WTC11 (cell line): Measurements from ENCODE around the gene TRIM7. TPM values are rescaled to one million over a fixed set of nuclear protein-coding genes. Genes with fewer than 3 reads are reported as not detected.

ENCODE experiments used
- ATAC-seq: fragments of 200-7000 bp; cut with Tn5 transposase; 2 replicates; pipeline ENCODE4 v1.10.0; 2021; ENCODE audit warnings: mild to moderate bottlenecking, moderate library complexity
- CTCF ChIA-PET: fragments of 300-600 bp; sonication (Branson Sonifier 250); formaldehyde crosslinking; loops from one replicate; lab custom pipeline; 2021; ENCODE audit warnings: antibody characterized with exemption; lab: Charles Lee
- POLR2A ChIA-PET: fragments of 350-600 bp; sonication (Branson Sonifier 250); formaldehyde crosslinking; loops from one replicate; lab custom pipeline; 2021; ENCODE audit warnings: antibody characterized with exemption; lab: Charles Lee
- DNase-seq: peaks from one replicate; pipeline ENCODE4 v3.0.0; 2021; ENCODE audit warnings: low spot score
- H3K27ac Mint-ChIP-seq: 2 replicates; pipeline ENCODE4 v1.8.0; 2021; ENCODE audit warnings: mixed read lengths
- H3K27me3 Mint-ChIP-seq: 2 replicates; pipeline ENCODE4 v1.8.0; 2021; ENCODE audit warnings: low read depth, mild to moderate bottlenecking, moderate library complexity, mixed read lengths
- H3K36me3 Mint-ChIP-seq: 2 replicates; pipeline ENCODE4 v1.8.0; 2021; ENCODE audit warnings: mixed read lengths
- H3K4me1 Mint-ChIP-seq: 2 replicates; pipeline ENCODE4 v1.8.0; 2022; ENCODE audit warnings: mixed read lengths
- H3K4me3 Mint-ChIP-seq: 2 replicates; pipeline ENCODE4 v1.8.0; 2021; ENCODE audit warnings: mild to moderate bottlenecking, moderate library complexity, mixed read lengths
- H3K9me3 Mint-ChIP-seq: 2 replicates; pipeline ENCODE4 v1.8.0; 2021; ENCODE audit warnings: mixed read lengths
- ATF3 ChIP-seq: sonication (generic); formaldehyde crosslinking; conservative IDR thresholded peaks from 2 replicates; pipeline ENCODE4 v1.8.1; 2022; ENCODE audit warnings: mild to moderate bottlenecking, missing genetic modification reagents
- CREB1 ChIP-seq: sonication (generic); formaldehyde crosslinking; IDR thresholded peaks from 2 replicates; pipeline ENCODE4 v1.8.0; 2023; ENCODE audit warnings: mild to moderate bottlenecking, missing genetic modification reagents
- CREM ChIP-seq: sonication (generic); formaldehyde crosslinking; IDR thresholded peaks from 2 replicates; pipeline ENCODE4 v1.8.1; 2022; ENCODE audit warnings: mild to moderate bottlenecking, missing genetic modification reagents, moderate library complexity
- E2F1 ChIP-seq: sonication (generic); formaldehyde crosslinking; IDR thresholded peaks from 2 replicates; pipeline ENCODE4 v1.8.0; 2022; ENCODE audit warnings: mild to moderate bottlenecking, missing genetic modification reagents
- ERG ChIP-seq: fragments of 250-450 bp; sonication (Bioruptor Pico); IDR thresholded peaks from 2 replicates; pipeline ENCODE4 v1.8.0; 2021; ENCODE audit warnings: mild to moderate bottlenecking
- FOXK1 ChIP-seq: sonication (generic); formaldehyde crosslinking; IDR thresholded peaks from 2 replicates; pipeline ENCODE4 v1.8.0; 2022; ENCODE audit warnings: mild to moderate bottlenecking, moderate library complexity, missing genetic modification reagents
- HMGXB4 ChIP-seq: sonication (generic); formaldehyde crosslinking; IDR thresholded peaks from 2 replicates; pipeline ENCODE4 v1.8.1; 2023; ENCODE audit warnings: mild to moderate bottlenecking, moderate library complexity, missing genetic modification reagents
- JAZF1 ChIP-seq: fragments of 250-450 bp; sonication (Bioruptor Pico); IDR thresholded peaks from 2 replicates; pipeline ENCODE4 v1.9.0; 2021; ENCODE audit warnings: moderate library complexity, mild to moderate bottlenecking, inconsistent platforms
- MAX ChIP-seq: sonication (generic); formaldehyde crosslinking; IDR thresholded peaks from 2 replicates; pipeline ENCODE4 v1.8.0; 2022; ENCODE audit warnings: mild to moderate bottlenecking, missing genetic modification reagents
- NFE2L1 ChIP-seq: sonication (generic); formaldehyde crosslinking; IDR thresholded peaks from 2 replicates; pipeline ENCODE4 v1.8.1; 2023; ENCODE audit warnings: missing genetic modification reagents
- PRRX2 ChIP-seq: fragments of 250-450 bp; sonication (Bioruptor Pico); IDR thresholded peaks from 2 replicates; pipeline ENCODE4 v1.8.0; 2021; ENCODE audit warnings: mild to moderate bottlenecking
- SMAD4 ChIP-seq: sonication (generic); formaldehyde crosslinking; IDR thresholded peaks from 2 replicates; pipeline ENCODE4 v1.8.0; 2022; ENCODE audit warnings: mild to moderate bottlenecking, missing genetic modification reagents
- TCF7 ChIP-seq: sonication (generic); formaldehyde crosslinking; IDR thresholded peaks from 2 replicates; pipeline ENCODE4 v1.8.0; 2022; ENCODE audit warnings: mild to moderate bottlenecking, low read depth, missing genetic modification reagents, moderate library complexity
- TEAD1 ChIP-seq: sonication (generic); formaldehyde crosslinking; IDR thresholded peaks from 2 replicates; pipeline ENCODE4 v1.8.0; 2022; ENCODE audit warnings: mild to moderate bottlenecking, missing genetic modification reagents
- ZBTB43 ChIP-seq: sonication (generic); formaldehyde crosslinking; IDR thresholded peaks from 2 replicates; pipeline ENCODE4 v1.8.1; 2023; ENCODE audit warnings: mild to moderate bottlenecking, missing genetic modification reagents
- ZNF263 ChIP-seq: sonication (generic); formaldehyde crosslinking; IDR thresholded peaks from 2 replicates; pipeline ENCODE4 v1.8.1; 2022; ENCODE audit warnings: low read depth, mild to moderate bottlenecking, moderate library complexity, missing genetic modification reagents
- ZNF281 ChIP-seq: sonication (generic); formaldehyde crosslinking; IDR thresholded peaks from 2 replicates; pipeline ENCODE4 v1.8.0; 2023; ENCODE audit warnings: mild to moderate bottlenecking, missing genetic modification reagents
- ZNF416 ChIP-seq: fragments of 250-450 bp; sonication (Bioruptor Pico); IDR thresholded peaks from 2 replicates; pipeline ENCODE4 v1.9.0; 2021; ENCODE audit warnings: mild to moderate bottlenecking, inconsistent platforms
- ZNF423 ChIP-seq: fragments of 250-450 bp; sonication (Bioruptor Pico); IDR thresholded peaks from 2 replicates; pipeline ENCODE4 v2.1.2; 2022; ENCODE audit warnings: mild to moderate bottlenecking, moderate library complexity
- ZNF512 ChIP-seq: sonication (generic); formaldehyde crosslinking; IDR thresholded peaks from 2 replicates; pipeline ENCODE4 v1.8.1; 2022; ENCODE audit warnings: missing genetic modification reagents, borderline replicate concordance
- total RNA-seq: library from RNA; stranded (reverse); gene quantifications from 3 replicates; pipeline ENCODE4 v1.2.3, GENCODE V29; 2021

The TRIM7 gene
- total RNA-seq, 1 experiment from 2014 or later, result 1.4 TPM

- ATAC-seq (no peak), DNase-seq (no peak)
- peaks cover 41% of the 10 kb centered on the region for H3K27me3 Mint-ChIP-seq
- H3K9me3 Mint-ChIP-seq, result peaks cover 19% of the 10 kb centered on the region
- TF ChIP-seq JAZF1 (no peak), ATF3 (no peak), MAX (no peak), ZNF423 (no peak), CREB1 (no peak), FOXK1 (CRISPR knock-in tag) (no peak), SMAD4 (CRISPR knock-in tag) (no peak), E2F1 (no peak), TCF7 (CRISPR knock-in tag) (no peak), ERG (CRISPR knock-in tag) (no peak), ZNF416 (CRISPR knock-in tag) (no peak), HMGXB4 (no peak), PRRX2 (CRISPR knock-in tag) (no peak), ZBTB43 (CRISPR knock-in tag) (no peak), ZNF263 (CRISPR knock-in tag) (no peak), ZNF281 (no peak), CREM (no peak), NFE2L1 (CRISPR knock-in tag) (no peak), TEAD1 (no peak), ZNF512 (no peak)
- ChIA-PET CTCF (interaction anchor here (0.8 to 1.3 kb wide), 2 partner anchors 12 to 19 kb away, joined by 3 to 4 read pairs; no protein-coding TSS in a partner anchor), POLR2A (no interaction called here)
- H3K36me3 Mint-ChIP-seq, result no peaks in the 10 kb centered on the region
- peaks cover 12% of the 10 kb centered on the region for H3K4me1 Mint-ChIP-seq
- H3K4me3 Mint-ChIP-seq, result no peak overlapping the region
- H3K27ac Mint-ChIP-seq, result no peak overlapping the region
Measured at GRCh38 chr5:181156758-181157157, 48.2 kb downstream of the TRIM7 start.
